Measurements from ENCODE around the gene PDGFB.

Gene PDGFB

DNA sequence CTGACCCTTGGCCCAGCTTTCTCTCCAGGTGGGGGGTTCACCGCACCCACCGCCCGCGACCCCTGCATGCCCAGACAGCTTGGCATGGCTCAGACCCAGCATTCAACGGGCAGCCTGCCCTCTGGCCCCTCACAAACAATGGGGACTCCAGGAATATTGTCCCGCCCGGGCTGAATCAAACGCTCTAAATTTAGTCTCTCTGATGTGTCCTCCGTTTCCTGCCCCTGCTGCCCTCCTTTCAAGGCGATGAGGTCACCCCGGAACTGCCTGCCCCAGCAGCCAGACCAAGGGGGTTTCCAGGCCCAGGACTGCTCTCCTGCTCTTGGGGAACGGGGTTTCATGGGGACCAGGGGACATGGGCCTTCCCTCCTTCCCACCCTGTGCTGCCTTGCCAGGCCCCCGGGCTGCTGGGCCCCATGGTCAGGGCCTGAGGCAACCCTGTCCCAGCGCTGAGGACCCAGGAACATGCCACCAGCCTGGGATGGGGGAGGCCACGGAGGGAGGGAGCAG lies 10.1 kb upstream of the PDGFB start:
- no peak; the same call in 1 of the 2 replicates for TF ChIP-seq POLR2A (IDR thresholded peaks at IDR 0.05; ENCODE audit: low read depth, low read length)
- FAIRE-seq (peak; percentile 6), DNase-seq (ENCODE audit: insufficient read length, low spot score) (peak; percentile 74)

- FAIRE-seq (no peak), DNase-seq (ENCODE audit: insufficient read length, low spot score) (no peak)
- TF ChIP-seq POLR2A (IDR thresholded peaks at IDR 0.05; ENCODE audit: low read depth, low read length) = no peak
Measured at GRCh38 chr22:39254122-39254521, 9.3 kb upstream of the PDGFB start.

DNA sequence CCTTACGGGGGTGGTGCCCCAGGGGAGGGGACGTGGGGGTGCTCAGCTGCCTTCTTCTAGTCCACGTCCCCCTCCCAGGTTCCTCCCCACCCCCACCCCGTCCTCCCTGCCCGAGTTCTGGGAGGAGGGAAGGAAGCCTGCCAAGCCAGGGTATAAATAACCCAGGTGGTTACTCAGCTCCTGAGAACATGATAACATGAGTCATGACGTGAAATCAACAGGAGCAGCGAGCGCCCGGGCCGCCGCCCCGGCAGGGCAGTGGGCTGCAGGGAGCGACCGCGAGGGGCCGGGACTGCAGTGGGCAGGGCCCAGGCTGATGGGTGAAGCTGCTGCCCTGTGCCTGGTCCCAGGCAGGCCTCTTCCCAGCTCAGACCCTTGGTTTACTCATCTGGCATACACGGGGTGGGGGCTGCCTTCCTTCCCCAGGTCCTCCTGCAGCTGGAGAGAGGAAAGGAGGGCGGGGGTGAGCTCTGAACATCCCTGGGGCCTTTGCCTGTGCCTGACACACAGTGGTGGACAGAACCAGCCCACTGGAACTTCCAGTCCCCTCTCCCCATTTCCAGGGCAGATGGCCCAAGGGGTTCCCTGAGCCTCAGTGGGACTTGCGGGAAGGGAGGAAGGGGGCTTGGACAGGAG lies 8.8 kb upstream of the PDGFB start:
- DNase-seq (ENCODE audit: insufficient read length, low spot score) (peak; percentile 80), FAIRE-seq (no peak)
- TF ChIP-seq POLR2A (IDR thresholded peaks at IDR 0.05; ENCODE audit: low read depth, low read length) = no peak

- DNase-seq (ENCODE audit: insufficient read length, low spot score) (no peak), FAIRE-seq (no peak)
- no peak for TF ChIP-seq POLR2A (IDR thresholded peaks at IDR 0.05; ENCODE audit: low read depth, low read length)
Measured at GRCh38 chr22:39252461-39253434, 8.0 kb upstream of the PDGFB start.

DNA sequence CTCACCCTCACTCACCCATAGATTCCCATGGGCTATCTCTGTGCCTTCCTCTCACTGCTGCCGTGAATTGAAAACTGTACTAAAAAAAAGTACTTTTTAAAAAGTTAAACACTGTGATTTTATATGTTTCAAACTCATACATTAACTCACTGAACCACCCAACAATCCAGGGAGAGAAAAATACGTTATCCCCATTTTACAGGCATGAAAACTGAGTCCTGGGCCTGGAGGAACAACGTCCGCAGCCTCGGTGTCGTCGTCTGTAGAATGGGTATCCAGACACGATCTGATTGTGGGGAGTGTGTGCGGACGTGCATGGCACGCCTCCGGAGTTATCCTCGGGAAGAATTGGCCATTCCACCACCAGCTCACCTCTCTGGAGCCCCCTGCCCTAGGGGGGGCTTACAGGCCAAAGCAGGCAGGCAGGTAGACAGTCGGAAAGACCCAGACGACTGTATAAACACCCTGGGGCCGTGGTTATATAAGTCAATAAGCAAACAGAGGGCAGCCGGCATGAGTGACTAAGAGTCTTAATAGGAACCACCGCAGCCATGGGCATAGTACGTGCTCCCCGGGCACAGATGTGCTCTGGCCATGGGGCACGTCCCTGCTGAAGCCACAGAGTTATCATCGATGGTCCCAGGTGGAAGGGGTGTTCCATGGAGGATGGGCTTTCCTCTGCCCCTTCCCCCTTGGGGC lies 7.1 kb upstream of the PDGFB start:
- FAIRE-seq (no peak), DNase-seq (ENCODE audit: insufficient read length, low spot score) (no peak)

GRCh38 chr22:39250838-39251237 lies 6.1 kb upstream of the PDGFB start:
- no peak for TF ChIP-seq POLR2A (IDR thresholded peaks at IDR 0.05; ENCODE audit: low read depth, low read length)
- FAIRE-seq = no peak
- no peak for DNase-seq (ENCODE audit: insufficient read length, low spot score)

More for the DNA sequence above, 7.1 kb upstream of the PDGFB start:
- TF ChIP-seq POLR2A (IDR thresholded peaks at IDR 0.05; ENCODE audit: low read depth, low read length) = no peak

- no peak for TF ChIP-seq POLR2A (IDR thresholded peaks at IDR 0.05; ENCODE audit: low read depth, low read length)
Measured at GRCh38 chr22:39250131-39250530, 5.3 kb upstream of the PDGFB start.

GRCh38 chr22:39249086-39249704 lies 4.4 kb upstream of the PDGFB start:
- TF ChIP-seq POLR2A (IDR thresholded peaks at IDR 0.05; ENCODE audit: low read depth, low read length) = no peak
- DNase-seq (ENCODE audit: insufficient read length, low spot score) = no peak
- no peak for FAIRE-seq

More at GRCh38 chr22:39250131-39250530, 5.3 kb upstream of the PDGFB start:
- FAIRE-seq (no peak), DNase-seq (ENCODE audit: insufficient read length, low spot score) (no peak)

DNA sequence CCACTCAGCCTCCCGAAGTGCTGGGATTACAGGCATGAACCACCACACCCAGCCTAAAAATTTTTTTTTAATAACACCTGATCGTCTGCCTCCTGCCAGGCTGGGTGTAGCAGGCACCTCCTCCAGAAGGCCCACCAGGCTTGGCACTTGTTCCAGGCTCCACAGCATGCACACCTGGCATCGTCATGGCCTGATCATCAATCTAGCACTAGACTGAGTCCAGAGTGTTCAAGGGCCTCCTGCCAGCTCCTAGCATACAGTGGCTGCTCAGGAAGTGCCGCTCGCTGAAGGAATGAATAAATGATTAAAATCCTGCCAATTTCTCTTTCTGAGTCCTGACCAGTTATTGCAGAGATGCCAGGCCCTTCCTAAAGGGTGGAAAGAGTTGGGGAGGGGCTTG lies 3.5 kb upstream of the PDGFB start:
- FAIRE-seq (no peak), DNase-seq (ENCODE audit: insufficient read length, low spot score) (no peak)
- no peak for TF ChIP-seq POLR2A (IDR thresholded peaks at IDR 0.05; ENCODE audit: low read depth, low read length)

- no peak for DNase-seq (ENCODE audit: insufficient read length, low spot score)
- no peak for TF ChIP-seq POLR2A (IDR thresholded peaks at IDR 0.05; ENCODE audit: low read depth, low read length)
- no peak for FAIRE-seq
Measured at GRCh38 chr22:39247361-39247760, 2.6 kb upstream of the PDGFB start.

- TF ChIP-seq POLR2A (IDR thresholded peaks at IDR 0.05; ENCODE audit: low read depth, low read length) = no peak
- DNase-seq (ENCODE audit: insufficient read length, low spot score) = no peak
- no peak for FAIRE-seq
Measured at GRCh38 chr22:39246690-39247332, 2.0 kb upstream of the PDGFB start.

DNA sequence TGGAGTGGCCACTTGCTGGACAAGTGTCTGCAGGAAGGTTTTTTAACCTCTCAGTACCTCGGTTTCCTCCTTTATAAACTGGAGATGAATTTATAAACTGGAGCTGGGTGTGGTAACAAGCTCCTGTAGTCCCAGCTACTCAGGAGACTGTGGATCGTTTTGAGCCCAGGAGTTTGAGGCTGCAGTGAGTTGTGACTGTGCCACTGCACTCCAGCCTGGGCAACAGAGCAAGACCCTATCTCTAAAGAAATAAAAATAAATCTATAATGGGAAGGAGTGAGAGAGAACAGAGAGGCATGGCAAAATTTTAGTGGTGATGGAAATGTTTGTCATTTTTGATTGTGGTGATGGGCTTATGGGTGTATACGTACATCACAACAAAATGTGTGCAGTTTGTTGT lies 1.4 kb upstream of the PDGFB start:
- no peak for TF ChIP-seq POLR2A (IDR thresholded peaks at IDR 0.05; ENCODE audit: low read depth, low read length)
- DNase-seq (ENCODE audit: insufficient read length, low spot score) (no peak), FAIRE-seq (no peak)
